GM18511 (cell line): ENCODE results near the gene MAGI2.
"Not testable (repeated sequence)": the region's sequence is repeated elsewhere in the genome, so short reads cannot be mapped to it uniquely, and the experiment has no call there.

ENCODE experiments used
- ATAC-seq: cut with Tn5 transposase; IDR thresholded peaks from one replicate; pipeline ENCODE4 v1.9.1; 2021; ENCODE audit warnings: mild to moderate bottlenecking, moderate library complexity; ENCODE audit not compliant: unreplicated experiment

MAGI2 gene

DNA sequence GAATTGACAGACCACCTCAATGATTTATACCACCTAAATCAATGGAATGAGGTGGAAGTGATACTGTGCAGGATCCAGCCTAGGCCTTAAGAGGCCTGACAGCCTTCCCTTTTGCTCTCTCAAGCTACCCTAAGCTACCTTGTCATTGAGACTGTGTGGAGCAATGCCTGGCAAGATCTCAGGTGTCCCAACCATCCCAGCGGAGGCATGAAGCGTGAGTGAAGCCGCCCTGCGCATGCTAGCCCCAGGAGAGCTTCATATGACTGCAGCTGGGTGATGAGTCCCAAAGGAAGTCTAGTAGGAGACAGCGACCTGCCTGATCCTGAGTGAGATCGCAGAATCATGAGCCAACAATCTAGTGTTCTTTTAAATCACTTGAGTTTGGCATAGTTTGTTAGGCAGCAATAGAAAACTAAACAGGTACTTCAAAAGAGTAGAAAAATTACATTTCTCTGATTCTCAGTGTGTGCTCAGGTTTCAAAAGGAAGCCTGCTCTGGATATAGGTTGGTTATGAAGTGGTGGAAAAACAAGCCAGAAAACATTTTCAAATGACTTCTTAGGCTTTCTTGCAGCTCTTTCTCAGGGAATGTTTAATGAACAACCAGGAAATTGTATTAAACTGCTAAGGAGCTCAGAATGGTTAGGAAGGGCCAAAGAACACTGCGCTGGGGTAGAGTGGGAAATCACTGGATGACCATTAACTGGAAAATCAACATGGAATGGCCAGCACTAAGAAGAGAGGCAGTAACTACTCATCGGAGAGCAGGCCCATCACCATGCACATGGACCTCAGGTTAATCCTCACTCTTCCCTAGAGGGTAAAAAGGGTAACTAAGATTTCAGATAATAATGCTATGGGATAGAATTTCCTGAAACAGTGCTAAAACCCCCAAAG lies 1119.7 kb downstream of the MAGI2 start:
- no peak for ATAC-seq

DNA sequence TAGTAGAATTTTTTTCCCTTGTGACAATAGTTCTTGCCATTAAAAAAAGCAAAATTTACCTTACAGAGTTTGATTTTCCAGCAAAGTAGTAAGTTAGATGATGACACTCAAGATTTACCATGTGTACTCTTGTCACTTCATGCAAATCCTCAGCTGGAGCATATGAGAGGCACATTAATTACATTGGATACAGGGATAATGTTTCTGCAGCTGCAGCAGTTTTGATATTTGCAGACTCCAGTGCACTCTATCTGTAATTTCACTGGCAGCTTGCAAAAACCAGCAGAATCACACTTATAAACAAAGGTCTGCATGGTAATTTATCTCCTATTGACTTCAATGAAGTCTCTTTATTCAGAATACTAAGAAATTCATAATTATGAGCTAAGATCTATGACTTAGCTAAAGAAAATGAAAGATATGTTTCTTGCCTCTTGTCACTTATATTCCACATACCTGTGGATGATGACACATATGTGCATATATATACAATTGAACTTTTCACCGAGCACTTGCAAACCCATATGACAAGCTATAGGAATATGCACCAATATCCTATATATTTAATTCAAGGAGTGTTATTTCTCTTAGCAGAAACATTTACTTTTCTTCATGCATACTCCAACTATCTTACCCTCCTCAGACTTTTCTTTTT lies 1124.3 kb downstream of the MAGI2 start:
- ATAC-seq, result no peak

DNA sequence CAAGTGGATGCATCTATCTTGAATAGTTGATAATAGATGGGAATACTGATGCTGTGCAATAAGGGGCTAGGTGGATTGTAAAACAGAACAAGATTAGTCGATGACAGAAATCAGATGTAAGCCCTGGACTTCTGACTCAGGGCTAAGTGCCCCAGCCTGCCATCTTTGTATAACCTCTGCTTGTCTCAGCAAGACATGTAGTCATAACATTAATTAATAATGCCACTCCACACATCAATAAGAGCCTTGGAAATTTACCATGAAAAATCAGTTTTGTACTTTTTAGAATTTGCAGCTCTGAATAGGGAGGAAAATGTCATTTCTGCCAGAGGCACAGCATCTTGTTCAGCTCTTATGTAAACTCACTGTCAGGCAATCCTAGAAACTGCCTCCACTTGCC lies 1125.7 kb downstream of the MAGI2 start:
- no peak for ATAC-seq

DNA sequence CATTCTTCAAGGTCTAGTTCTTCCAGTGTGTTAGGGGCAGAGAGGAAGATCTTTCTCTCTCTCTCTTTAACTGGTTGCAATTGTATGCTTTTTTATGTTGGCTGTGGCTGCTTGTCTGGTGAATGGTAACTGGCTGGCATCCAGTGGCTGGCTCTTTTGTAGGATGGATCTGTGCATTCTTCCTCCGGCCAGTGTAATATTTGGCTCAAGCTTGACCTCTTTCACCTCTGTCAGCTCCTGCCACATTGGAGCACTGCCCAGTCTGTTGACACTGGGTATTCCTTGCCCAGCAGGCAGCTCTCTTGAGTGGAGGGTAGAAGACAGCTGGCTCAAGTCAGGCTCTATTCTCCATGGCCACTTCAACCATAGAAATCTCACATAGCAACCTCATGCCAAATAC lies 1126.6 kb downstream of the MAGI2 start:
- ATAC-seq, result no peak

DNA sequence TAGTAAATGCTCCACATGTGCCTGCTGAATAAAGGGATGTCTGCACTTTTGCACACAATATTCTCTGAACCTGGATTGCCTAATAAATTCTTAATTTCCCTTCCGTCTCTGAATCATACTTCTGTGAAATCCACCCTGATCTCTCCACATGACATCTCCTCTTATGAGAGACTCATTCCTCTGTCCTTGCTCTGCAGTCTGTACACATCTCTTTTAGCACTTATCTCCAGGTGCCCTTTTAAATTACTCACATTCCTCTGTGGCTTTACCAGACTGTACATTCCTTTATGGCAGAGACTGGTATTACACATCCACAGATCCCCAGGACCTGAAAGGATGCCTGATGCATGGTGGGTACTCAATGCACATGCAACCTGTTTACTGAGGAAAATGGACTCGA lies 1127.3 kb downstream of the MAGI2 start:
- no peak for ATAC-seq

DNA sequence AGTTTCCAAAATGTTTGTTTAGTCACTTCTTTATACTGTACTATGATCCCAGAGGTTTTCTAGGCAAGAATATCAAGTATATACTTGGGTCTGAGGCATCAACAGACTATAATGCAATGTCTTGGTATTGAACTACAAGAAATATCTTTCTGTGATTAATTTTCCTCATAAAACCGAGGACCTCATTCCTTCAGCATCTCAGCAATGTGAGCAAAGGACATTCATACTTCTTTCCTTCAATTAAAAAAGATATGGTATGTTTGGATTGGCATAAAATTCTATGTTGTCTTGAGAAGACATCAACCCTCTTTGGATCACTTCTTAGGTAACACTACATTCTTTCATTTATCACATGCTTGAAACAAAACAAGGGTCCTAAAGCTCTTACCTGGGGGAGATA lies 1130.3 kb downstream of the MAGI2 start:
- no peak for ATAC-seq

DNA sequence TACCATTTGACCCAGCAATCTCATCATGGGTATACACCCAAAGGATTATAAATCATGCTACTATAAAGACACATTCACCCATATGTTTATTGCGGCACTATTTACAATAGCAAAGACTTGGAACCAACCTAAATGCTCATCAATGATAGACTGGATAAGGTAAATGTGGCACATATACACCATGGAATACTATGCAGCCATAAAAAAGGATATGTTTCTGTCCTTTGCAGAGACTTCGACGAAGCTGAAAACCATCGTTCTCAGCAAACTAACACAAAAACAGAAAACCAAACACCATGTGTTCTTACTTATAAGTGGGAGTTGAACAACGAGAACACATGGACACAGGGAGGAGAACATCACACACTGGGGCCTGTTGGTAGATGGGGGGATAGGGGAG lies 1131.2 kb downstream of the MAGI2 start:
- not testable (repeated sequence) for ATAC-seq

DNA sequence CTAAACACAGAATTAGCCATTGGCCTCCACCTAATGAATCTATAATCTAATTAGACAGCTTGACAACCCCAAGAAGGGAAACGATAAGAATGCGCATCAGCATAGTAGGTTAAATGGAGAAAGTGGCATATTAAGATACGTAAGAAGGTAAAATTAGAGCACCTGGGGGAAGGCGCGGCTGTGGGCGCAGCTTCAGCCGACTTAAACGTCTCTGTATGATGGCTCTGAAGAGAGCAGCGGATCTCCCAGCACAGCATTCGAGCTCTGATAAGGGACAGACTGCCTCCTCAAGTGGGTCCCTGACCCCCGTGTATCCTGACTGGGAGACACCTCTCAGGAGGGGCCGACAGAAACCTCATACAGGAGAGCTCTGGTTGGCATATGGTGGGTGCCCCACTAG lies 1136.1 kb downstream of the MAGI2 start:
- no peak for ATAC-seq

DNA sequence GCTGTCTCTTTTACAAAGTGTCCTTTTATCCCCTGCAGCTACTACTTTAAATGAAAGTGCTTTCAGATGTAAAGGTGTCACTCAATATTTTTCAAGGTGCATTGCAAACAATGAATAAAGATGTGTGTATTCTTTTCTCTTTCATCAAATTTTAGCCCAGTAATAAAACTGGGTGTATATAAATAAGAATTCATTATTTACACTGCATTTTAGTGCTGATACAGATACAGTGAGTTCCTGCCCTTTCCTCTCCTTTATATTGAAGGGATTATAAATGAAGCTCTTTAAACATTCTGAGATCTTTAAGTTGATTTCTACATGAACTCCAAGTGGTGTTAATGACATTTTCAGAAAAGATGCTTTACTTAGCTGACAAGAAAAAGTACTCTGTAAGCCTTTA lies 1137.4 kb downstream of the MAGI2 start:
- ATAC-seq, result no peak

DNA sequence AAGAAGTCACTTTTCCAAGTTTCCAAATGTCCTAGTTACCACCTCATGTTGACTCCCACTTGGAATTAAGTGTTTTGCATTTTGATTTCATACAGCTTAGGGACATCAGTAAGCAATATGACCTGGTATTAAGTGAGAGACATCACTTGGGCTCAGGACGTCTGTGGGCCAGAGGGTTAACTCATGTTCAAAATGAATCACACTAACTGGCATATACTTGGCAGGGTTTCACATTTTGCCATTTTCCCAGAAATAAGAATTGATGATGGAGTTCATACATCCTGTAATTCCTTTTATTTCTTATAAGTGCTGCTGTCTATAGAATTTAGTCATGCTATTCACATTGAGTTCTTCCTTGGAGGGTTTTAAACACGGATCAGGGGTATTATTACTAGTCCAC lies 1138.3 kb downstream of the MAGI2 start:
- ATAC-seq, result no peak

DNA sequence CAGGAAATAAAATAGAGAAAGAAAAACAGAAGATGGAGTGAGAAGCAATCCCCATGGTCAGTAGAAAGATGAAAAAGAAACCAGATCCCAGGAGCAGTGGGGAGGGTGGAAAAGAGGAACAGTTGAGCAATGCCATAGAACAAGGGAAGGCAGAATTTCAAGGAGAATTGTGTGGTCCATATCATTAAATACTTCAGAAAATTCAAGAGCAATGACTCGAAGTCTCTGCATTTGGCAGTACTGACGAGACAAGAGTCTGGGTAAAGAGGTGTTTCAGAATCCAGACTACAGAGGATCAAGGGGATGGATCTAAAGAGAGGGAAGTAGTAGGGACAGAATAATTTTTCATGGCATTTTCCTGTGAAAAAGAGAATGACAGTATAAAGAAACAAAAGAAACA lies 1142.3 kb downstream of the MAGI2 start:
- ATAC-seq, result no peak

DNA sequence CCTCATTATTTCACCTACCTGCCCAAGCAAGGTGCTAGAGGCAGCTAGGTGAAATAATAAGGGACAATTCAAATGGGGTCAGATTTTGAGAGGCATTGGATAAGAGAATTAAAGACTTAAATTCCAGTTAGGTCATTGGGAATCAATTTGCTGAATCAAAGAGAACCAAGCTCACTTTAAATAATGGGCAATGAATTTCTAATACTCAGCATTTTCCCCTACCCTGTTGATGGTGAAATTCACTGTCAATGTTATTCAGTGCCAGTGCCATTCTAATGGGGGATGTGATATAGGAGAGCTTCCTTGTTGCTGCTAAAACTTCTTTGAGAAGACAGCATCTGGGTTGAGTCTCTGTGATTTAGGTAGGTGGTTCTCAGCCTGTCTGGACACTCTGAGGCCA lies 1145.6 kb downstream of the MAGI2 start:
- no peak for ATAC-seq

DNA sequence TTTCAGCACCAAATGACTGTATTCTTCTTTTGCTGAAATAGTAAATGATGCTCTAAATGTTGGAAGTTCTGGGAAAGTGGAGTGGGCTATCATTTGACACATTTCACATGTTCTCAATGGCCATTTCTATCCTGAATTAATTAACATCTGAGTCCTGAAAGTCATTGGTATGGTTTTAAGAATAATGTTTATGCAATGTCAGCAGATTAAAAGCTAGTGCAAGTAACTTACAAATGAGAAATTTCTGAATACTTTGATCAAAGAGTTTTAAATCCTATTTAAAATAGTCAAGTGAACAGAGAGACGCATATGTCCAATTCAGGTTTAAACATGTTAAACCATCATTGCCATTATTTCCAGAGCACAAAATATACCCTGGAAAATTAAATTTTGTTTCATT lies 1146.8 kb downstream of the MAGI2 start:
- ATAC-seq, result no peak

DNA sequence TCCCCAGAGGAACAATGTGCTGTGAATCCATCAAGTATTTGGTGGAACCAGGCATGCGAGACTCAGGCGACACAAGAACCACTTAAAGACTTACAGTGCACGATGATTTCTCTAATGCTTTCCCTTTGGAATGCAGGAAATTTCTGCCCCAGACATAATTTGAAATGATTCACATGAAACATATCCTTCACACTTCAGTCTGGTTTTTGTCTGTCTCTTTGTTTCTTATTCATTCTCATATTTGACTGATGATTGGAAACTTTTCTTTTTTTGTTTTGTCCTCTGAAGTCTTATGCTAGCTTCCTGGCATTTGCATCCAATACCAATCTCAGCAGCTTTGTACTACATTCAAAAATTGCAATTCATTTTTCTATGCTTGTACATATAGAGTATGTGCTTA lies 1152.1 kb downstream of the MAGI2 start:
- ATAC-seq, result no peak

DNA sequence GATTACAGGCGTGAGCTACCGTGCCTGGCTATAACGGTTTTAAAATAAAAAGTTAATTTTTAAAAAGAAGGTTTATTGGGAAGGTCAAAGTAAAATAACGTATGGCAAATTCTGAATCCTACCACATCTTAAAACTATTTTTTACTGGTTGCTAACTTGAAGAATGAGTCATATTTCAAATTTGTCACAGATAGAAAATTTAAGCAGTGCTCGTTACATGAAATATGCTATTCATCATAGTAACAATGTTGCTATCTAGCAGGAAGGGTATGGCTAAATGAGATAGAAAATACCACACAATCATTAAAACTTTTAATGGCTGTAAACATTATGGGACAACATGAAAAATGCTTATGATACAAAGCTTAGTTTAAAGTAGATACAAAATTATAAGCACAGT lies 1154.4 kb downstream of the MAGI2 start:
- ATAC-seq, result no peak

DNA sequence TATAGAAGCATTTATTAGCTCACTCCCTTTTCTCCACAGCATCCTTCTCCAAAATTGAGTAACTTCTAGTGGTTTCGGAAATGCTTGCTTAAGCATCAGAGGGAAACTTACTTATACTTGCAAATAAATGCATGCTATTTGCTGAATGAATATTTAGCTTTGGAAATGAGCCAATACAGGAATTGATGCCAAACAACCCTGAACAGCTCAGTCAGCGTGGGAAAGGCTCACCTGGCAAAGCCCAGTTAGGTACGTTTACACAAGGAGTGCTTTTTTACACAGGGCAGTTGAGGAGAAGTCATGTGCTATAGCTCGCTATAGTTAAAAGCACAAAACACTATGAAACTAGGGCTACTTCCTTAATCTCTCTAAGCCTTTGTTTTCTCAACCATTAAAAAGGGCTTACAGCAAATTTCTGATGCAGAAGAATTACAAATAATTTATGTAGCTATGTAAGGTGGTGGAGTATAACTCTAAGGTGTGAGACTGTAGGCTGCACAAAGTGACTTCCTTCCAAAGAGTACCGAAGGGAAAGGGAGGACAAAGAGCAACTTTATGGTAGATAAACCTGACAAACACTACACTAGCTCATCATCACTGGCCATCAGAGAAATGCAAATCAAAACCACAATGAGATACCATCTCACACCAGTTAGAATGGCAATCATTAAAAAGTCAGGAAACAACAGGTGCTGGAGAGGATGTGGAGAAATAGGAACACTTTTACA lies 1156.7 kb downstream of the MAGI2 start:
- no peak for ATAC-seq

DNA sequence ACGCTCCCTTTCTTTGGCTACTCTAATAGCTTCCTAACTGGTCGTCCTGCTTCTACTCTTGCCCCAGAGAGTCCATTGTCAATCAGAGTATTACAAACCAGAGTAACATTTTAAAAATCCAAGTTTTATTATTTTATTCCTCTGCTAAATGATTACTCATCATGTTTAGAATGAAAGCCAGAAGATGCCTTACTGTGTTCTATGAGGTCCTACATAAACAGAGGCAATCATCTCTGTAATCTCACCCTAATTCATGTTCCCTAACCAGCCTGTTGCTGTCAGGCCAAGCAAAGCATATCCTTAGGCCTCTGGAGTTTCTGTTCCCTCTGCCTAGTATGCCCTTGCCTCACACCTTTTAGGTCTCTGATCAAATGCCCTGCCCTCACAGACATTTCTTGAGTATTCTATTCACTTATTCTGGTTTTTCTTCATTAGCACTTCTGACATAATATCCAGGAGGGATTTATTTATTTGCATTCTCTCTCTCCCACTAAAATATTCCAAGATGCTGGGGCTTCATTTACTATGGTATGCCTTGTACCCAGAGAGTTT lies 1157.3 kb downstream of the MAGI2 start:
- no peak for ATAC-seq

DNA sequence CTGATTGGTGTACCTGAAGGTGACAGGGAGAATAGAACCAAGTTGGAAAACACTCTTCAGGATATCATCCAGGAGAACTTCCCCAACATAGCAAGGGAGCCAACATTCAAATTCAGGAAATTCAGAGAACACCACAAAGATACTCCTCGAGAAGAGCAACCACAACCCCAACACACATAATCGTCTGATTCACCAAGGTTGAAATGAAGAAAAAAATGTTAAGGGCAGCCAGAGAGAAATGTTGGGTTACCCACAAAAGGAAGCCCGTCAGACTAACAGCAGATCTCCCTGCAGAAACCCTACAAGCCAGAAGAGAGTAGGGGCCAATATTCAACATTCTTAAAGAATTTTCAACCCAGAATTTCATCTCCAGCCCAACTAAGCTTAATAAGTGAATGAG lies 1164.0 kb downstream of the MAGI2 start:
- not testable (repeated sequence) for ATAC-seq

DNA sequence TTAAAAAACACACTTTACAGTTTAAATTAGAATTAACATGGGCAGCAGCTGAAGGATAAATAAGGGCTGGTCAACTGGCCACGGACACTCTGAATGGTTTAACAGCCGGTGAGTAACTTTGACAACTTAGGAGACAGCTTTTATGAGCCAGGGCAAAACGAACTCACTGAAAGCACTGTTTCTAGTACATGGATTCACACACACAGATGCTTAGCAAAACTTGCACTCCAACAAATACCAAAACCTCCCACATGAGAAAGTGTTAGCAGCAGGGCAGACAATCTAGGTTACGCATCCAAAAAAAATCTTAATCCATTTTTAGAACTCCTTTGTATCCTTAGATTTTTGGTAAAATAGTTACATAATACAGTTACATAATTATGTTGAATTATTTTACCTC lies 1168.5 kb downstream of the MAGI2 start:
- no peak for ATAC-seq

DNA sequence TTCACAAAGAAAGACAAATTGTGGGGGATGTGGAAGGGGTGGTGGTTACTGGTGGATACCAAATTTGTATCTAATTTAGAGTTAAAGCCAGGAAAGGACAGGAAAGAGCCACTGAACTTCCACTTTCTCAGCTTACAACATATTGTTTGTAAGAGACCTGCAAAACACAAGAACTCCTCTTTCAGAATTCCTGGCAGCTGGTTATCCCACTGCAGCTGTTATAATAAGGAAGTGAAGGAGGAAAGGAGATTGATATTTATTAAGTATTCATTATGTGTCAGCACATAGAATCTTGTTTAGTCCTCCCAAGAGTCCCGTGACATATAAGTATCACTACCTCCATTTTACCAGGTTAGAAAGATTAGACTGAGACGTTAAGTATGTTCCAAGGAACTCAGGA lies 1173.2 kb downstream of the MAGI2 start:
- no peak for ATAC-seq

DNA sequence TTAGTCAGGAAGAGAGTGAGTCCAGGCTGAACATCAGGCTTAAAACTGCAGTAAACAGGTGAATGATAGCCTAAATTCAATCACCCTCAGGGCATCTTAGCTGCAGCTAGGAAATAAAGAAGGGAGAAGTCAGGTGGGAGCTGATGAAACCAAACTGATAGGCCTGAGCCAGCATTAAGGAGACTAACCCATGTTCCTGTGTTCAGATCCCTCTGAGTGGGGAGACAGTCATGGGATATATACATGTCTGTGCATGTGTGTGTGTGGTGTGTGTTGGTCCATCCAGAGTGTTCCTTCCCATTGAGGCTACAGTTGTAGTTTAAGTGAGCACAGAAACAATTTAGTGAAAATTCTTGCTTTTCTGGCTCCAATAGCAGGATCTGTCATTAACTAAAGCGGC lies 1174.0 kb downstream of the MAGI2 start:
- no peak for ATAC-seq

DNA sequence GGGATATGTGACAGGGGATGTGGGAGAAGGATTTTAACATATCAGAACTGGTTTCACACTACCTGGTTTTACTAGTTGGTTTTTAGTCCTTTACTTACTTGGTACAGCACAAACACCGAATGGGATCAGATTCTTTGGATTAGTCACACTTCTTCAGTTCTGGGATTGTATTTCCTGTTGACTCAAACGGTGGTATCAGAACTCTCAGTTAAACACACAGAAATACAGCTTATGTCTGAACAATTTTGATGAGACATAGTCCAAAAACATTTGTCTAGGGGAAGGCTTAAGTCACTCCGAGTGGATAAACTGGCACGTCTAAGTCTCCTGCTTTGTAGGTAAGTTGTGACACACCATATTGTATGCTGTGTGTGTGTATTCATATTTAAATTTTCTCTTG lies 1174.4 kb downstream of the MAGI2 start:
- ATAC-seq, result no peak
